HEK293 (cell line): Measurements from ENCODE around the gene SKP2.
"Not testable (repeated sequence)": the region's sequence is repeated elsewhere in the genome, so short reads cannot be mapped to it uniquely, and the experiment has no call there.

Experiments used
- CTCF ChIA-PET: fragments of 350-600 bp; formaldehyde crosslinking; extraction: SDS; loops from one replicate; lab custom pipeline; 2021; ENCODE audit warnings: antibody characterized with exemption; lab: Yijun Ruan, JAX
- POLR2A ChIA-PET: fragments of 300-600 bp; formaldehyde crosslinking; extraction: SDS; loops from one replicate; lab custom pipeline; 2020; ENCODE audit warnings: antibody characterized with exemption, inconsistent platforms; lab: Yijun Ruan, JAX
- H3K27ac ChIP-seq: fragments of 200-500 bp; sonication (Bioruptor generic); 2 replicates; pipeline ENCODE4 v1.5.1; 2014; ENCODE audit warnings: low read depth, low read length, control low read depth, inconsistent platforms; ENCODE audit errors: extremely low read depth
- H3K36me3 ChIP-seq, 2 experiments: fragments of 200-500 bp in 1 of 2; sonication (Bioruptor generic) in 1 of 2; 1 replicate in 1 of 2; 2 replicates in 1 of 2; pipeline ENCODE4 v1.5.1; 2014 to 2017; ENCODE audit warnings: inconsistent platforms in 2 of 2, low read length in 2 of 2; ENCODE audit not compliant: control insufficient read depth in 2 of 2, insufficient read depth in 1 of 2
- H3K4me1 ChIP-seq: fragments of 200-500 bp; sonication (Bioruptor generic); 2 replicates; pipeline ENCODE4 v1.5.1; 2014; ENCODE audit warnings: mild to moderate bottlenecking, low read length, inconsistent platforms; ENCODE audit not compliant: control insufficient read depth, insufficient read depth
- H3K4me3 ChIP-seq: 2 replicates; pipeline ENCODE4 v1.5.1; 2011; ENCODE audit warnings: low read depth, mild to moderate bottlenecking, control low read depth, low read length, moderate library complexity
- H3K9me3 ChIP-seq: fragments of 200-500 bp; sonication (Bioruptor generic); 2 replicates; pipeline ENCODE4 v1.5.1; 2014; ENCODE audit warnings: low read depth, low read length, inconsistent platforms; ENCODE audit not compliant: control insufficient read depth, insufficient read depth
- SP7 ChIP-seq: fragments of 450-650 bp; formaldehyde crosslinking; IDR thresholded peaks from 2 replicates; pipeline ENCODE4 v1.5.1; 2016; ENCODE audit warnings: missing biosample characterization, missing genetic modification characterization
- ZBTB7A ChIP-seq: fragments of 450-650 bp; formaldehyde crosslinking; IDR thresholded peaks from 2 replicates; pipeline ENCODE4 v1.5.1; 2016; ENCODE audit warnings: low read depth, missing biosample characterization, missing genetic modification characterization
- ZNF146 ChIP-seq: fragments of 450-650 bp; formaldehyde crosslinking; IDR thresholded peaks from 2 replicates; pipeline ENCODE4 v1.5.1; 2016; ENCODE audit warnings: missing biosample characterization, missing genetic modification characterization
- ZNF473 ChIP-seq: fragments of 450-650 bp; formaldehyde crosslinking; IDR thresholded peaks from 2 replicates; pipeline ENCODE4 v1.5.1; 2017; ENCODE audit warnings: missing biosample characterization, missing genetic modification characterization
- TF ChIP-seq, protein P1 (sequence below): fragments of 450-650 bp; formaldehyde crosslinking; IDR thresholded peaks from 2 replicates; pipeline ENCODE4 v1.5.0; 2017; ENCODE audit warnings: missing biosample characterization, missing genetic modification characterization, borderline replicate concordance
- TF ChIP-seq, protein P2 (sequence below): fragments of 450-650 bp; formaldehyde crosslinking; IDR thresholded peaks from 2 replicates; pipeline ENCODE4 v1.5.1; 2016; ENCODE audit warnings: missing biosample characterization, missing genetic modification characterization
- TF ChIP-seq, protein P3 (sequence below): fragments of 450-650 bp; formaldehyde crosslinking; IDR thresholded peaks from 2 replicates; pipeline ENCODE4 v1.5.1; 2016; ENCODE audit warnings: missing biosample characterization, missing genetic modification characterization
- TF ChIP-seq, protein P4 (sequence below): fragments of 450-650 bp; formaldehyde crosslinking; IDR thresholded peaks from 2 replicates; pipeline ENCODE4 v1.5.1; 2016; ENCODE audit warnings: missing biosample characterization, missing genetic modification characterization

The SKP2 gene

DNA sequence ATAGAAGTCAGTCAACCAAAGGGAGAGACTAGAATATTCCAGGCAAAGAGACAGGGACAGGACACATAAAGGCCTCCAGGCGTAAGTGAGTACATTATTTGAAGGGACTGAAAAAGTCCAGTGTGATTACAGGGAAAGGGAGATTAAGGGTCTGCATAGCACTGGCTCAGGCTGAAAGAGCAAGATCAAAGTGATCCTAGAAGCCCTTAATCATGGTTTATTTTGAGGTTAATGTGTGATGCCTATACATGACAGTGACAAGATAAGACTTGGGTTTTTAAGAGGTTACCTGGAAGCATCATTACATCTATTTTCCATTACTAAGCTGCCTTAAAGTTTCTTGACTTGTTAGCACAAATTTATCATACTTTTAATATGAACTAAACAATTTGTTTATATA lies 26.0 kb upstream of the SKP2 start (continued):
- TF ChIP-seq, protein P1, sequence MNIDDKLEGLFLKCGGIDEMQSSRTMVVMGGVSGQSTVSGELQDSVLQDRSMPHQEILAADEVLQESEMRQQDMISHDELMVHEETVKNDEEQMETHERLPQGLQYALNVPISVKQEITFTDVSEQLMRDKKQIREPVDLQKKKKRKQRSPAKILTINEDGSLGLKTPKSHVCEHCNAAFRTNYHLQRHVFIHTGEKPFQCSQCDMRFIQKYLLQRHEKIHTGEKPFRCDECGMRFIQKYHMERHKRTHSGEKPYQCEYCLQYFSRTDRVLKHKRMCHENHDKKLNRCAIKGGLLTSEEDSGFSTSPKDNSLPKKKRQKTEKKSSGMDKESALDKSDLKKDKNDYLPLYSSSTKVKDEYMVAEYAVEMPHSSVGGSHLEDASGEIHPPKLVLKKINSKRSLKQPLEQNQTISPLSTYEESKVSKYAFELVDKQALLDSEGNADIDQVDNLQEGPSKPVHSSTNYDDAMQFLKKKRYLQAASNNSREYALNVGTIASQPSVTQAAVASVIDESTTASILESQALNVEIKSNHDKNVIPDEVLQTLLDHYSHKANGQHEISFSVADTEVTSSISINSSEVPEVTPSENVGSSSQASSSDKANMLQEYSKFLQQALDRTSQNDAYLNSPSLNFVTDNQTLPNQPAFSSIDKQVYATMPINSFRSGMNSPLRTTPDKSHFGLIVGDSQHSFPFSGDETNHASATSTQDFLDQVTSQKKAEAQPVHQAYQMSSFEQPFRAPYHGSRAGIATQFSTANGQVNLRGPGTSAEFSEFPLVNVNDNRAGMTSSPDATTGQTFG (tag by site-specific recombination): no peak
- TF ChIP-seq ZNF473 (tag by site-specific recombination) (no peak), ZBTB7A (tag by site-specific recombination) (no peak)
- TF ChIP-seq, all 188 proteins: peak for 0

DNA sequence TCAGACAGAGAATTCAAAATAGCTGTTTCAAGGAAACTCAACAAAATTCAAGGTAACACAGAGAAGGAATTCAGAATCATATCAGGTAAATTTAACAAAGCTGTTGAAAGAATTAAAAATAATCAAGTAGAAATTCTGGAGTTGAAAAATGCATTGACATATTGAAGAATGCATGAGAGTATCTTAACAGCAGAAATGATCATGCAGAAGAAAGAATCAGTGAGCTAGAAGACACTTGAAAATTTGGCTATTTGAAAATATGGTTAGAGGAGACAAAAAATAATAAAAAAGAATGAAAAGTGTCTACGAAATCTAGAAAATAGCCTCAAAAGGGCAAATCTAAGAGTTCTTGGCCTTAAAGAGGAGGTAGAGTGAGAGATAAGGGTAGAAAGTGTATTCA lies 23.1 kb upstream of the SKP2 start:
- H3K4me1 ChIP-seq: no peaks in the 10 kb centered on the region
- POLR2A ChIA-PET: no interaction called here
- TF ChIP-seq SP7 (tag by site-specific recombination): no peak
- TF ChIP-seq, protein P2, sequence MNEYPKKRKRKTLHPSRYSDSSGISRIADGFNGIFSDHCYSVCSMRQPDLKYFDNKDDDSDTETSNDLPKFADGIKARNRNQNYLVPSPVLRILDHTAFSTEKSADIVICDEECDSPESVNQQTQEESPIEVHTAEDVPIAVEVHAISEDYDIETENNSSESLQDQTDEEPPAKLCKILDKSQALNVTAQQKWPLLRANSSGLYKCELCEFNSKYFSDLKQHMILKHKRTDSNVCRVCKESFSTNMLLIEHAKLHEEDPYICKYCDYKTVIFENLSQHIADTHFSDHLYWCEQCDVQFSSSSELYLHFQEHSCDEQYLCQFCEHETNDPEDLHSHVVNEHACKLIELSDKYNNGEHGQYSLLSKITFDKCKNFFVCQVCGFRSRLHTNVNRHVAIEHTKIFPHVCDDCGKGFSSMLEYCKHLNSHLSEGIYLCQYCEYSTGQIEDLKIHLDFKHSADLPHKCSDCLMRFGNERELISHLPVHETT: no peak
- TF ChIP-seq, all 188 proteins: peak for 0
- H3K36me3 ChIP-seq: peaks cover 0 to 6% of the 10 kb centered on the region in 2 experiments; a peak in 1 of 3 replicates
- H3K4me3 ChIP-seq: no peak overlapping the region
- CTCF ChIA-PET: interaction anchor here (0.6 kb wide), 1 partner anchor 26 kb away, joined by 3 read pairs; no protein-coding TSS in a partner anchor
- H3K9me3 ChIP-seq: no peaks in the 10 kb centered on the region
- H3K27ac ChIP-seq: no peak overlapping the region

DNA sequence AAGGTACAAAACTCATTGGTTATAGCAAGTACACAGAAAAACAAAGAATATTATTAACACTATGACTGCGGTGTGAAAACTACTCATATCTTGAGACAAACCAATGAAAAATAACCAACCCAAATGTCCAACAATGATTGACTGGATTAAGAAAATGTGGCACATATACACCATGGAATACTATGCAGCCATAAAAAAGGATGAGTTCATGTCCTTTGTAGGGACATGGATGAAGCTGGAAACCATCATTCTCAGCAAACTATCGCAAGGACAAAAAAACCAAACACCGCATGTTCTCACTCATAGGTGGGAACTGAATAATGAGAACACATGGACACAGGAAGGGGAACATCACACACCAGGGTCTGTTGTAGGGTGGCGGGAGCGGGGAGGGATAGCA lies 22.2 kb upstream of the SKP2 start:
- H3K4me3 ChIP-seq, H3K4me1 ChIP-seq, H3K9me3 ChIP-seq: not testable (repeated sequence)
- TF ChIP-seq, protein P3, sequence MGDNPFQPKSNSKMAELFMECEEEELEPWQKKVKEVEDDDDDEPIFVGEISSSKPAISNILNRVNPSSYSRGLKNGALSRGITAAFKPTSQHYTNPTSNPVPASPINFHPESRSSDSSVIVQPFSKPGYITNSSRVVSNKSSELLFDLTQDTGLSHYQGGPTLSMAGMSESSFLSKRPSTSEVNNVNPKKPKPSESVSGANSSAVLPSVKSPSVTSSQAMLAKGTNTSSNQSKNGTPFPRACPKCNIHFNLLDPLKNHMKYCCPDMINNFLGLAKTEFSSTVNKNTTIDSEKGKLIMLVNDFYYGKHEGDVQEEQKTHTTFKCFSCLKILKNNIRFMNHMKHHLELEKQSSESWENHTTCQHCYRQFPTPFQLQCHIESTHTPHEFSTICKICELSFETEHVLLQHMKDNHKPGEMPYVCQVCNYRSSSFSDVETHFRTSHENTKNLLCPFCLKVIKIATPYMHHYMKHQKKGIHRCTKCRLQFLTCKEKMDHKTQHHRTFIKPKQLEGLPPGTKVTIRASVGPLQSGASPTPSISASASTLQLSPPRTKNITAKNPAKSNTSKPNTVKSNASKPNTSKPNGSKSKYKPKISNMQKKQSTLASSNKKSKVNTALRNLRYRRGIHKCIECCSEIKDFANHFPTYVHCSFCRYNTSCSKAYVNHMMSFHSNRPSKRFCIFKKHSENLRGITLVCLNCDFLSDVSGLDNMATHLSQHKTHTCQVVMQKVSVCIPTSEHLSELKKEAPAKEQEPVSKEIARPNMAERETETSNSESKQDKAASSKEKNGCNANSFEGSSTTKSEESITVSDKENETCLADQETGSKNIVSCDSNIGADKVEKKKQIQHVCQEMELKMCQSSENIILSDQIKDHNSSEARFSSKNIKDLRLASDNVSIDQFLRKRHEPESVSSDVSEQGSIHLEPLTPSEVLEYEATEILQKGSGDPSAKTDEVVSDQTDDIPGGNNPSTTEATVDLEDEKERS (tag by site-specific recombination): peak; percentile 78
- peak; percentile 94 for TF ChIP-seq ZNF146 (tag by site-specific recombination)
- TF ChIP-seq, protein P4, sequence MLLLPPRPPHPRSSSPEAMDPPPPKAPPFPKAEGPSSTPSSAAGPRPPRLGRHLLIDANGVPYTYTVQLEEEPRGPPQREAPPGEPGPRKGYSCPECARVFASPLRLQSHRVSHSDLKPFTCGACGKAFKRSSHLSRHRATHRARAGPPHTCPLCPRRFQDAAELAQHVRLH (tag by site-specific recombination): 0 out of 2 replicates have a peak, but pooled peaks have one; percentile 26
- TF ChIP-seq, all 188 proteins: peak for 3; not testable (repeated sequence) for 185
- H3K36me3 ChIP-seq, H3K27ac ChIP-seq: not testable (repeated sequence)
- CTCF ChIA-PET: interaction anchor here (0.7 kb wide), 1 partner anchor 11 kb away, joined by 6 read pairs; no protein-coding TSS in a partner anchor
- POLR2A ChIA-PET: interaction anchor here (0.6 kb wide), 1 partner anchor 11 kb away, joined by 3 read pairs; no protein-coding TSS in a partner anchor

DNA sequence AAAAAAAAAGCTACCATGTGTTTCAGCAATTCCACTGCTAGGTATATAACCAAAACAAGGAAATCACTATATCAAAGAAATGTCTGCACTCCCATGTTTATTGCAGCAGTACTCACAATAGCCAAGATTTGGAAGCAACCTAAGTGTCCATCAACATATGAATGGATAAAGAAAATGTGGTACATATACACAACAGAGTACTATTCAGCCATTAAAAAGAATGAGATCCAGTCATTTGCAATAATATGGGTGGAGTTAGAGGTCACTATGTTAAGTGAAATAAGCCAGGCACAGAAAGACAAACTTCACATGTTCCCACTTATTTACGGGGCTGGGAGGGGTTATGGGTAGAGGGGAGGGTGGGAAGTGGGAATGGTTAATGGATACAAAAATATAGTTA lies 18.9 kb upstream of the SKP2 start:
- POLR2A ChIA-PET: interaction anchor here (0.5 kb wide), 1 partner anchor 20 kb away, joined by 4 read pairs; no protein-coding TSS in a partner anchor
- not testable (repeated sequence) for H3K4me3 ChIP-seq, H3K9me3 ChIP-seq, H3K4me1 ChIP-seq, H3K27ac ChIP-seq
- CTCF ChIA-PET: interaction anchor here (0.6 kb wide), 2 partner anchors 74 to 105 kb away, joined by 3 read pairs; no protein-coding TSS in a partner anchor
- TF ChIP-seq ZNF146 (tag by site-specific recombination): peak; percentile 60
- H3K36me3 ChIP-seq: peaks cover 0 to 12% of the 10 kb centered on the region in 2 experiments; a peak in 1 of 3 replicates
